GM20000 (cell line): Measurements from ENCODE around the gene ZRANB2.

Source experiments
- DNase-seq: peaks from one replicate; pipeline ENCODE4 v3.0.0; 2012; ENCODE audit warnings: low spot score
- TF ChIP-seq, protein P1 (sequence below): IDR thresholded peaks from 2 replicates; pipeline ENCODE4 v1.5.1; 2012; ENCODE audit warnings: mild to moderate bottlenecking, control low read depth; ENCODE audit errors: extremely low read depth, missing control alignments

The ZRANB2 gene

DNA sequence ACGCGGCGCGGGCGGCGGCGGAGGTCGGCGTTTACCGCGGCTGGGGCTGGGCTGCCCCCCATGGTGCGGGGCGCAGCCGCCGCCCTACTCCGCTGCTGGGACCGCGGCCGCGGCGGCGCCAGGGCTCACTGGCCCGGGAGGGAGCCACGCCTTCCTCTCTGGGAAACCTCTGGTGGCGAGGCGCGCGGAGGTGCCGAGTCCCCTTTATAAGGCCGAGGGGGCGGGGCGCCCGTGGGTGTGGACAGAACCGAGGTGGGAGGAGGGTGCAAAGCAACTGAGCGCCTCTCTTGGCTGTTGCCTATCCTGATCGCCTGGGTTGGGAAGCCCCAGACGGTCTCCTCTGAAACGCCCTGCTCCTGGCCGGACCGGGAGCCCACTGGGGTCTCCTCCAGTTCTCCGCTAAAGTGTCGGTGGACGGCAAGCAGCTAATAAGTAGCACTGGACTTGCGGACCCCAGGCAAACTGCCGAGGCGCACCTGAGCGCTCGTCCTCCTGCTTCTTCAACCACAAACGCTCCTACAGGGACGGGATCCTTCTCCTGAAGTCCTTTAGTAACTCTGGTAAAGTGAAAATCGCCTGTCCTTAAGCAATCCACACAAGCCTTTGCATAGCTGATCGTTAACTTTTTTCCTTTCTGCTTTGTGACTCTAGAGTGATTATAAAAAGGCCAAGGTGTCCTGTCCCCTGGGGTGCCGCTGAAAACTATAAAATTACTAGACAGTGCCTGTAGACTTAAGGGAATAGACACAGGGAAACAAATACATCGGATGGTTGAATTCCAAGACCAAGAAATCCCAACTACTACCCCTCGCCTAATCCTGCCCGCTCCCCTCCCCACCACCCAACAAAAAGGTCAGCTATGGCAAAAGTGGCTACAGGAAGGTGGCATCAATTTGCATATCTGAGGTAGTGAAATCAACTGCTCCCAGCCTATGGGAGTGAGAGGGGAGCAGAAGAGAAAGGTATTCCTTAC is 32.9 kb downstream of the ZRANB2 start, which contains the start of gene PTGER3:
PTGER3 (minus strand) TSS at position 182 of the 973 bp plus-strand sequence. CDS start 239 bp downstream, outside the sequence.
- TF ChIP-seq, protein P1, sequence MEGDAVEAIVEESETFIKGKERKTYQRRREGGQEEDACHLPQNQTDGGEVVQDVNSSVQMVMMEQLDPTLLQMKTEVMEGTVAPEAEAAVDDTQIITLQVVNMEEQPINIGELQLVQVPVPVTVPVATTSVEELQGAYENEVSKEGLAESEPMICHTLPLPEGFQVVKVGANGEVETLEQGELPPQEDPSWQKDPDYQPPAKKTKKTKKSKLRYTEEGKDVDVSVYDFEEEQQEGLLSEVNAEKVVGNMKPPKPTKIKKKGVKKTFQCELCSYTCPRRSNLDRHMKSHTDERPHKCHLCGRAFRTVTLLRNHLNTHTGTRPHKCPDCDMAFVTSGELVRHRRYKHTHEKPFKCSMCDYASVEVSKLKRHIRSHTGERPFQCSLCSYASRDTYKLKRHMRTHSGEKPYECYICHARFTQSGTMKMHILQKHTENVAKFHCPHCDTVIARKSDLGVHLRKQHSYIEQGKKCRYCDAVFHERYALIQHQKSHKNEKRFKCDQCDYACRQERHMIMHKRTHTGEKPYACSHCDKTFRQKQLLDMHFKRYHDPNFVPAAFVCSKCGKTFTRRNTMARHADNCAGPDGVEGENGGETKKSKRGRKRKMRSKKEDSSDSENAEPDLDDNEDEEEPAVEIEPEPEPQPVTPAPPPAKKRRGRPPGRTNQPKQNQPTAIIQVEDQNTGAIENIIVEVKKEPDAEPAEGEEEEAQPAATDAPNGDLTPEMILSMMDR, result no peak

DNA sequence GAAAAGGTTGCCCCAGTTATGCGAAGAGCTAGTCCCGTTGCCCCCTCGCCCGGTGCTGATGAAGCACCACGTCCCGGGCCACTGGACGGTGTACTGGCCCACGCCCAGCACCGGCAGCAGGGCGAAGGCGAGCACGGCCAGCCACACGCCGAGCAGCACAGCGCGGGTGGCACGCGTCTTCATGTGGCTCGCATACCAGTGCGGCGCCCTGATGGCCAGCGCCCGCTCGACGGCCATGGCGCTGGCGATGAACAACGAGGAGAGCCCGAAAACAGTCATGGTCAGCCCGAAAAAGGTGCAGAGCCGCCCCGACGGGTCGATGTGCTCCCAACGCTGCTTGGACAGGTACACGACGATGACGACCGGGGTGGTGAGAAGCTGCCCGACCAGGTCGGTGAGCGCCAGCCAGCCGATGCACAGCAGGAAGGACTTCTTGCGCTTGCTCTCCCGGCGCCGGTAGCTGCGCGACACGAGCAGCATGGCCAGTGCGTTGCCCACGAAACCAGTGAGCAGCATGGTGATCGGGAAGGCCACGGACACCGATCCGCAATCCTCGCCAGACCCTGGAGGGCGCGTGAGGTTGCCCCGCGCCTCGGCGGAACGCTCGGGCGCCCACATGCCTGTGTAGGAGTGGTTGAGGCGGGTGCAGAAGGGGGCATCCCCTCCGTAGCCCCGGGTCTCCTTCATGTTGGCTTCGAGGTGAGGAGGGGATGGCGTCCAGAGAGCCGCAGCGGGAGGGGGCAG is 33.8 kb downstream of the ZRANB2 start:
- TF ChIP-seq, protein P1, result no peak
- DNase-seq, result peak; percentile 37

More for the DNA sequence above, 32.9 kb downstream of the ZRANB2 start, which contains the start of gene PTGER3:
- peak; percentile 54 for DNase-seq

DNA sequence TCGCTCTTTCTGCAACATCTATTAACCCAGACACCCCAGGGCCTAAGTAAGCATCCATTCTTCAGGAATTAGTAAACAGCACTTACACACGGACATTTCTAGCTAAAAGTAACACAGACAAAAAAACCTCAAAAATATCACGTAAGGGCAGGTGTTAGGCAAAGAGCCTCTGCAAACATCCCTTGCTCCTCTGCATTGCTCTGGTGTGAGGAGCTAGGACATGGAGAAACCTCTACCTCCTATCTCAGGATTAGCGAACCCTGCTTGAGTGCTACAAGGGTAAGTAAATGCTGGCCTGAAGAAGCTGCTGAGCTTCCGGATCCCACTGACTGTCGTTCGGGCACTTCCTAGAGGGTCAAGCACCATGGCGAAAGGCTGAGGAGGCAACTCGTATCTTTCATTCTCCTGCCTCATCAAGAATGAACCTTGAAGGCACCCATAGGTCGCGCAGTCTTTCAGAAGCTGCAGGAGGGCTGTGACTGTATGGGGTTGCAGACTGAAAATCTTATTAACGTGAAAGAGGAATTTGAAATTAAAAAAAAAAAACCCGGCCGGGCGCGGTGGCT is 35.3 kb downstream of the ZRANB2 start:
- no peak for DNase-seq
- TF ChIP-seq, protein P1, result no peak

DNA sequence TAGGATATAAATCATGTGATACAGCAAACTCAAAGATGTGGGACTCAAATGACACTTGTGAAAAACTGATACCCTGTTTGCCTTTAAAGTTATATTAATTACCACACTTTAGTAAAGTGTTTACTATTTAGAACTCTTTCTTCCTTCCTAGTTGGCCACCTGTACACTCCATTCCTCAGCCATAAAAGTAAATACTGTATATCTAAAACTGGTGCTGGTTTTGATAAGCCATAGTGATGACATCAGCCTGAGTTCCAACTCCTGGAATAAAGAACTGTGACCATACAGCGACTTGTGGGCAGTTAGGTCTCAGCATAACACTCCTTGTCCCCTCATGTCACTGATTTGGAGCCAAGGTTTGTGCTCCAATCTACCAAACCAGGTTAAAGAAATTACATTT is 36.0 kb downstream of the ZRANB2 start:
- DNase-seq, result no peak
- TF ChIP-seq, protein P1, result no peak

DNA sequence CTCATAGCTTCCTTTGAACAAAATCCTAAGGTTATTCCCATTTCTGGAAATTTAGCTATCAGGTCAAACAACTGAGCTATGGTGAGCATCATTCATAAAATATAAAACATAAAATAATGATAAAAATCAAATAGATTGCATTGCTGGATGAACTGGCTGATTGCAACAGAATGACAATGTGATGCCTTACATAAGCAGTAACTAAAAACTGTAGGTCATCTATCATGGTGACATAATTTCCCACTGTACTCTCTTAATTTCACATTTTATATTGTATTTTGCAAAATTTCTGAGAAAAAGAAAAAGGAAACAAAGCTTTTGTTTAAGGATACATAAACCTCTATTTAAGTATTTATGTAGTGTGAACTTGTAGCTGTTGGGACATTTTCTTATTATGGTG is 37.8 kb downstream of the ZRANB2 start:
- TF ChIP-seq, protein P1, result no peak

DNA sequence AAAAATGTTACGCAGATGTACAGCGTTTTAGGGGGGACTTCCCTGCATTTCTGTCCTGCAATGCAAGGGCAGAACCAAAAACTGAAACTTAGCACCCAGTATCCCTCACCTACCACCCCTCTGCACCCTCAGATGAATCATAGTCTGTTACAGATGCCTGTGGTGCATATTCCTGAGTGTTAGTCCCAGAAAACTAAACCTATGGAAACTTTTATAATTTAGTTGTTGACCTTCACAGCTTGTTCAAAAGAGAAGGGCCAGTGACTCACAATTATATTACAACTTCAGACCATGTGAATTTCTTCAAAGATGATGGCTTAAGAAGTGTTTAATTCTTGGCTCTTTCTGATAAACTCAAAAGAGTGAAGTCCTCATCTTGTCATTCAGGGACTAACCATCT is 39.0 kb downstream of the ZRANB2 start:
- no peak for DNase-seq
- TF ChIP-seq, protein P1, result no peak

More for the DNA sequence above, 37.8 kb downstream of the ZRANB2 start:
- no peak for DNase-seq
